Caco-2 (cell line): Measurements from ENCODE around the gene TWIST1. TPM values are rescaled to one million over a fixed set of nuclear protein-coding genes. Genes with fewer than 3 reads are reported as not detected.

ENCODE experiments used
- BruUV-seq: library from RNA; stranded (reverse); fragments of 400-500 nt; replicated peaks from 2 replicates; lab custom pipeline; 2021; lab: Mats Ljungman, UMichigan
- CTCF ChIA-PET: fragments of 300-600 bp; sonication (Branson Sonifier 250); formaldehyde crosslinking; loops from one replicate; lab custom pipeline; 2022; ENCODE audit warnings: antibody characterized with exemption; lab: Charles Lee
- POLR2A ChIA-PET: fragments of 300-600 bp; sonication (Branson Sonifier 250); formaldehyde crosslinking; loops from one replicate; lab custom pipeline; 2022; ENCODE audit warnings: antibody characterized with exemption; lab: Charles Lee
- DNase-seq, 2 experiments: peaks; one replicate each; pipeline versions ENCODE4 v3.0.0 to v3.0.0-alpha.2; 2020 to 2022
- H3K27me3 ChIP-seq: replicated peaks from 2 replicates; pipeline ENCODE4 v1.6.0; 2011; ENCODE audit warnings: low read length; ENCODE audit not compliant: control insufficient read depth, insufficient read depth
- H3K36me3 ChIP-seq: 2 replicates; pipeline ENCODE4 v1.5.1; 2011; ENCODE audit warnings: low read length; ENCODE audit not compliant: control insufficient read depth, insufficient read depth
- H3K4me1 ChIP-seq: fragments of 250-450 bp; sonication (Bioruptor Pico); 2 replicates; pipeline ENCODE4 v1.5.1; 2020; ENCODE audit warnings: mild to moderate bottlenecking
- H3K4me3 ChIP-seq: 2 replicates; pipeline ENCODE4 v1.5.1; 2011; ENCODE audit warnings: low read depth, mild to moderate bottlenecking, control low read depth, low read length
- H3K9me3 ChIP-seq: fragments of 250-450 bp; sonication (Bioruptor Pico); 2 replicates; pipeline ENCODE4 v1.5.1; 2020; ENCODE audit warnings: mild to moderate bottlenecking, moderate library complexity
- H3K27ac Mint-ChIP-seq: one replicate; pipeline ENCODE4 v1.8.0; 2022; ENCODE audit warnings: mixed read lengths; ENCODE audit not compliant: unreplicated experiment
- H3K27me3 Mint-ChIP-seq: one replicate; pipeline ENCODE4 v1.8.0; 2022; ENCODE audit warnings: mixed read lengths; ENCODE audit not compliant: insufficient read depth, unreplicated experiment
- H3K36me3 Mint-ChIP-seq: one replicate; pipeline ENCODE4 v1.8.0; 2022; ENCODE audit warnings: mild to moderate bottlenecking, mixed read lengths; ENCODE audit not compliant: insufficient read depth, unreplicated experiment
- H3K4me1 Mint-ChIP-seq: one replicate; pipeline ENCODE4 v1.8.0; 2022; ENCODE audit warnings: low read depth, mixed read lengths; ENCODE audit not compliant: unreplicated experiment
- H3K4me3 Mint-ChIP-seq: one replicate; pipeline ENCODE4 v1.8.0; 2022; ENCODE audit warnings: mild to moderate bottlenecking, moderate library complexity, mixed read lengths; ENCODE audit not compliant: unreplicated experiment
- H3K9me3 Mint-ChIP-seq: one replicate; pipeline ENCODE4 v1.8.0; 2022; ENCODE audit warnings: mixed read lengths; ENCODE audit not compliant: unreplicated experiment
- CTCF ChIP-seq, 2 experiments: fragments of 200-600 bp in 1 of 2; IDR thresholded peaks; 1 replicate in 1 of 2; 2 replicates in 1 of 2; pipeline versions ENCODE4 v1.5.1 to v1.8.0; 2011 to 2022; ENCODE audit warnings: antibody characterized with exemption in 1 of 2, control low read depth in 1 of 2, inconsistent platforms in 1 of 2, low read depth in 1 of 2, low read length in 1 of 2, mild to moderate bottlenecking in 1 of 2, moderate library complexity in 1 of 2; ENCODE audit not compliant: insufficient read depth in 1 of 2, severe bottlenecking in 1 of 2, unreplicated experiment in 1 of 2
- intact Hi-C: fragments of 100-400 bp; cut with micrococcal nuclease; formaldehyde crosslinking; loops from one replicate; pipeline ENCODE4 v1.10.0; 2022; ENCODE audit not compliant: unreplicated experiment
- total RNA-seq: library from RNA; stranded (reverse); gene quantifications from 2 replicates; pipeline ENCODE4 v1.2.3, GENCODE V29; 2022

The TWIST1 gene
- total RNA-seq, 1 experiment from 2014 or later = not detected

GRCh38 chr7:19099194-19099593 is 18.2 kb downstream of the TWIST1 start:
- BruUV-seq = no TSS peak
- H3K36me3 Mint-ChIP-seq = no peaks in the 10 kb centered on the region
- H3K4me3 ChIP-seq = no peak overlapping the region
- no peak for TF ChIP-seq CTCF (IDR thresholded peaks at IDR 0.05; ENCODE audit: insufficient read depth in 1 of 2, low read depth in 1 of 2, low read length in 1 of 2, severe bottlenecking in 1 of 2, unreplicated experiment in 1 of 2)
- no peak overlapping the region for H3K27ac Mint-ChIP-seq
- no peak for DNase-seq
- H3K27me3 ChIP-seq = no peaks in the 10 kb centered on the region
- H3K4me3 Mint-ChIP-seq = no peak overlapping the region
- no peaks in the 10 kb centered on the region for H3K9me3 Mint-ChIP-seq
- H3K36me3 ChIP-seq = no peaks in the 10 kb centered on the region
- H3K4me1 Mint-ChIP-seq = no peaks in the 10 kb centered on the region
- H3K4me1 ChIP-seq = no peaks in the 10 kb centered on the region
- intact Hi-C loops = no loop called here
- POLR2A ChIA-PET = no interaction called here
- no peaks in the 10 kb centered on the region for H3K9me3 ChIP-seq
- CTCF ChIA-PET = interaction anchor here (0.7 kb wide), 1 partner anchor 8 kb away, joined by 5 read pairs; no protein-coding TSS in a partner anchor
- H3K27me3 Mint-ChIP-seq = peaks cover 2% of the 10 kb centered on the region

- H3K4me3 Mint-ChIP-seq = no peak overlapping the region
These were observed 18.9 kb downstream of the TWIST1 start for GRCh38 chr7:19098510-19098909.

GRCh38 chr7:19097165-19098055 is 20.0 kb downstream of the TWIST1 start:
- Histone ChIP-seq H3K27me3 (no peaks in the 10 kb centered on the region), H3K9me3 (no peaks in the 10 kb centered on the region), H3K36me3 (no peaks in the 10 kb centered on the region), H3K4me3 (no peak overlapping the region), H3K4me1 (no peaks in the 10 kb centered on the region)
- H3K4me3 Mint-ChIP-seq = no peak overlapping the region
- H3K27me3 Mint-ChIP-seq = peaks cover 2% of the 10 kb centered on the region
- H3K27ac Mint-ChIP-seq = no peak overlapping the region
- H3K9me3 Mint-ChIP-seq = no peaks in the 10 kb centered on the region
- intact Hi-C loops = no loop called here
- H3K4me1 Mint-ChIP-seq = no peaks in the 10 kb centered on the region
- ChIA-PET POLR2A (no interaction called here), CTCF (no interaction called here)
- no peak for DNase-seq
- BruUV-seq = no TSS peak
- no peak for TF ChIP-seq CTCF (IDR thresholded peaks at IDR 0.05; ENCODE audit: insufficient read depth in 1 of 2, low read depth in 1 of 2, low read length in 1 of 2, severe bottlenecking in 1 of 2, unreplicated experiment in 1 of 2)
- no peaks in the 10 kb centered on the region for H3K36me3 Mint-ChIP-seq

More at GRCh38 chr7:19098510-19098909, 18.9 kb downstream of the TWIST1 start:
- CTCF ChIA-PET = no interaction called here
- BruUV-seq = no TSS peak
- intact Hi-C loops = no loop called here
- Histone ChIP-seq H3K4me3 (no peak overlapping the region), H3K9me3 (no peaks in the 10 kb centered on the region), H3K4me1 (no peaks in the 10 kb centered on the region), H3K36me3 (no peaks in the 10 kb centered on the region), H3K27me3 (no peaks in the 10 kb centered on the region)
- no peak for DNase-seq
- Mint-ChIP-seq H3K27me3 (peaks cover 2% of the 10 kb centered on the region), H3K9me3 (no peaks in the 10 kb centered on the region), H3K36me3 (no peaks in the 10 kb centered on the region), H3K27ac (no peak overlapping the region), H3K4me1 (no peaks in the 10 kb centered on the region)
- POLR2A ChIA-PET = no interaction called here
- no peak for TF ChIP-seq CTCF (IDR thresholded peaks at IDR 0.05; ENCODE audit: insufficient read depth in 1 of 2, low read depth in 1 of 2, low read length in 1 of 2, severe bottlenecking in 1 of 2, unreplicated experiment in 1 of 2)
